Measurements from ENCODE around the gene NF2. TPM values are rescaled to one million over a fixed set of nuclear protein-coding genes. Genes with fewer than 3 reads are reported as not detected.

The NF2 gene
- polyA plus RNA-seq, 10 donors, result 18.4 to 25.5 (median 21.4) TPM

- no peak for DNase-seq
Measured at GRCh38 chr22:29629903-29630516, 26.6 kb downstream of the NF2 start.

- DNase-seq, result no peak
Measured at GRCh38 chr22:29630987-29631386, 27.6 kb downstream of the NF2 start.

GRCh38 chr22:29631725-29632124 lies 28.3 kb downstream of the NF2 start:
- DNase-seq, result no peak

GRCh38 chr22:29632672-29633071 lies 29.2 kb downstream of the NF2 start:
- no peak for DNase-seq

- no peak for DNase-seq
Measured at GRCh38 chr22:29633514-29634312, 30.3 kb downstream of the NF2 start.

GRCh38 chr22:29634847-29635246 lies 31.4 kb downstream of the NF2 start:
- no peak for DNase-seq

- peak in 2 of 3 donors; percentile 29 to 65 for DNase-seq
Measured at GRCh38 chr22:29635734-29636357, 32.4 kb downstream of the NF2 start.

GRCh38 chr22:29636751-29637150 lies 33.3 kb downstream of the NF2 start:
- no peak for DNase-seq

- no peak for DNase-seq
Measured at GRCh38 chr22:29637181-29637580, 33.7 kb downstream of the NF2 start.

GRCh38 chr22:29638678-29639077 lies 35.2 kb downstream of the NF2 start:
- DNase-seq, result no peak

- no peak for DNase-seq
Measured at GRCh38 chr22:29639096-29639495, 35.7 kb downstream of the NF2 start.

- DNase-seq, result peak in 1 of 3 donors; percentile 43
Measured at GRCh38 chr22:29641042-29641699, 37.7 kb downstream of the NF2 start.

GRCh38 chr22:29641700-29642330 lies 38.4 kb downstream of the NF2 start:
- no peak for DNase-seq

- DNase-seq, result no peak
Measured at GRCh38 chr22:29642694-29643093, 39.3 kb downstream of the NF2 start.

GRCh38 chr22:29647954-29648737 lies 44.7 kb downstream of the NF2 start:
- no peak for DNase-seq

GRCh38 chr22:29650370-29650769 lies 46.9 kb downstream of the NF2 start:
- DNase-seq, result no peak

GRCh38 chr22:29651652-29652051 lies 48.2 kb downstream of the NF2 start:
- DNase-seq, result no peak

- no peak for DNase-seq
Measured at GRCh38 chr22:29654420-29654819, 51.0 kb downstream of the NF2 start.

- DNase-seq, result no peak
Measured at GRCh38 chr22:29654882-29655281, 51.4 kb downstream of the NF2 start.

- DNase-seq, result no peak
Measured at GRCh38 chr22:29658176-29658575, 54.7 kb downstream of the NF2 start.

GRCh38 chr22:29660021-29660420 lies 56.6 kb downstream of the NF2 start:
- no peak for DNase-seq
